Ishikawa (cell line): Measurements from ENCODE around the gene TNFRSF9.

Experiments used
- CEBPB ChIP-seq: IDR thresholded peaks from 2 replicates; pipeline ENCODE4 v1.6.1; 2012
- EGR1 ChIP-seq: IDR thresholded peaks from 2 replicates; pipeline ENCODE4 v1.6.1; 2012
- EP300 ChIP-seq: IDR thresholded peaks from 2 replicates; pipeline ENCODE4 v1.6.1; 2012; ENCODE audit warnings: borderline replicate concordance
- RAD21 ChIP-seq: IDR thresholded peaks from 2 replicates; pipeline ENCODE4 v1.6.1; 2012; ENCODE audit warnings: low read depth
- REST ChIP-seq: IDR thresholded peaks from 2 replicates; pipeline ENCODE4 v1.6.1; 2012; ENCODE audit warnings: low read depth, mild to moderate bottlenecking
- TAF1 ChIP-seq: IDR thresholded peaks from 2 replicates; pipeline ENCODE4 v1.6.1; 2012; ENCODE audit warnings: low read depth, mild to moderate bottlenecking
- USF1 ChIP-seq: IDR thresholded peaks from 2 replicates; pipeline ENCODE4 v1.6.1; 2012
- ZBTB7A ChIP-seq: IDR thresholded peaks from 2 replicates; pipeline ENCODE4 v1.6.1; 2012; ENCODE audit warnings: low read depth

GRCh38 chr1:7899741-7900140, 40.9 kb downstream of the TNFRSF9 start:
- TF ChIP-seq EP300 = no peak
- no peak for TF ChIP-seq RAD21
- no peak for TF ChIP-seq EGR1
- no peak for TF ChIP-seq USF1
- no peak for TF ChIP-seq REST
- TF ChIP-seq TAF1 = no peak
- TF ChIP-seq CEBPB = no peak
- TF ChIP-seq ZBTB7A = no peak
